ENCODE measurements around the gene XRCC3.
"Not testable (repeated sequence)": the region's sequence is repeated elsewhere in the genome, so short reads cannot be mapped to it uniquely, and the experiment has no call there.

The XRCC3 gene

GRCh38 chr14:103692159-103692558, 23.1 kb downstream of the XRCC3 start:
- no peak for DNase-seq

GRCh38 chr14:103691655-103692054, 23.6 kb downstream of the XRCC3 start:
- DNase-seq = not testable (repeated sequence)

GRCh38 chr14:103690332-103690731, 24.9 kb downstream of the XRCC3 start:
- no peak for DNase-seq

GRCh38 chr14:103688906-103689902, 26.0 kb downstream of the XRCC3 start:
- peak; percentile 72 for DNase-seq

GRCh38 chr14:103688441-103688840, 26.8 kb downstream of the XRCC3 start:
- DNase-seq = peak; percentile 38

GRCh38 chr14:103687712-103688111, 27.5 kb downstream of the XRCC3 start:
- no peak for DNase-seq

- DNase-seq = peak; percentile 56
Measured at GRCh38 chr14:103686831-103687485, 28.3 kb downstream of the XRCC3 start.

- DNase-seq = no peak
Measured at GRCh38 chr14:103685276-103686211, 29.7 kb downstream of the XRCC3 start.

GRCh38 chr14:103684871-103685270, 30.4 kb downstream of the XRCC3 start:
- DNase-seq = no peak

- no peak for DNase-seq
Measured at GRCh38 chr14:103684471-103684870, 30.8 kb downstream of the XRCC3 start.

- no peak for DNase-seq
Measured at GRCh38 chr14:103683139-103683538, 32.1 kb downstream of the XRCC3 start.

GRCh38 chr14:103680491-103681231, 34.6 kb downstream of the XRCC3 start:
- DNase-seq = no peak

- no peak for DNase-seq
Measured at GRCh38 chr14:103679351-103679750, 35.9 kb downstream of the XRCC3 start.

- no peak for DNase-seq
Measured at GRCh38 chr14:103676881-103677675, 38.2 kb downstream of the XRCC3 start.

GRCh38 chr14:103675957-103676356, 39.3 kb downstream of the XRCC3 start:
- no peak for DNase-seq

GRCh38 chr14:103671911-103672310, 43.3 kb downstream of the XRCC3 start:
- no peak for DNase-seq

GRCh38 chr14:103669370-103669769, 45.9 kb downstream of the XRCC3 start:
- no peak for DNase-seq

GRCh38 chr14:103668117-103668516, 47.1 kb downstream of the XRCC3 start:
- no peak for DNase-seq

GRCh38 chr14:103667671-103668070, 47.6 kb downstream of the XRCC3 start:
- no peak for DNase-seq

GRCh38 chr14:103663506-103663905, 51.7 kb downstream of the XRCC3 start:
- DNase-seq = no peak

GRCh38 chr14:103662591-103662990, 52.7 kb downstream of the XRCC3 start:
- no peak for DNase-seq

Measured in EL (cell line).